ENCODE results near the gene SIM1. TPM values are rescaled to one million over a fixed set of nuclear protein-coding genes. Genes with fewer than 3 reads are reported as not detected.

Gene SIM1
- total RNA-seq, 1 experiment from 2014 or later: not detected

- POLR2A ChIA-PET: no interaction called here
- H3K27me3 ChIP-seq (ENCODE audit: control insufficient read depth, insufficient read depth, low read length): no peaks in the 10 kb centered on the region
- no peak; the same call in 1 of the 2 replicates for TF ChIP-seq TCF7L2 (IDR thresholded peaks at IDR 0.05; ENCODE audit: low read depth, low read length)
- TF ChIP-seq POLR2AphosphoS5 (IDR thresholded peaks at IDR 0.05; ENCODE audit: low read depth, low read length): no peak
- TF ChIP-seq SIN3A (IDR thresholded peaks at IDR 0.05; ENCODE audit: borderline replicate concordance, insufficient read depth, low read depth, low read length): no peak
- TF ChIP-seq REST (IDR thresholded peaks at IDR 0.05; ENCODE audit: insufficient read depth in 1 of 2, low read depth in 2 of 2, low read length in 1 of 2): no peak
- no peak for TF ChIP-seq CTCF (IDR thresholded peaks at IDR 0.05)
- no peaks in the 10 kb centered on the region for H3K36me3 ChIP-seq (ENCODE audit: control insufficient read depth, insufficient read depth, low read length)
- intact Hi-C loops (cut with micrococcal nuclease; ENCODE audit: unreplicated experiment): no loop called here
- in situ Hi-C loops (cut with HindIII; ENCODE audit: low pct_unique_long_range_greater_than_20kb, low sequenced_read_pairs): no loop called here
- DNase-seq (ENCODE audit: low read depth, low spot score) (peak; percentile 56), ATAC-seq (peak; percentile 89)
- no peaks in the 10 kb centered on the region for H3K9me3 ChIP-seq (ENCODE audit: control insufficient read depth, insufficient read depth, low read depth, low read length)
- no peaks in the 10 kb centered on the region for H3K4me1 ChIP-seq (ENCODE audit: control insufficient read depth, insufficient read depth, low read length)
- CTCF ChIA-PET: no interaction called here
- no peak overlapping the region for H3K4me3 ChIP-seq (ENCODE audit: low read depth in 2 of 2, low read length in 2 of 2)
- no peak overlapping the region; the same call in 1 of the 2 replicates for H3K27ac ChIP-seq (ENCODE audit: low read length)
- no TSS peak for BruUV-seq (replicated peaks)
Observed at GRCh38 chr6:100346203-100346602, 118.5 kb downstream of the SIM1 start.

- no TSS peak for BruUV-seq (replicated peaks)
- peak; percentile 61 for DNase-seq (ENCODE audit: low read depth, low spot score)
- POLR2A ChIA-PET: interaction anchor here (0.6 kb wide), 1 partner anchor 230 kb away, joined by 3 read pairs; no protein-coding TSS in a partner anchor
Observed at GRCh38 chr6:100344761-100345160, 120.0 kb downstream of the SIM1 start.

GRCh38 chr6:100344321-100344720, 120.4 kb downstream of the SIM1 start:
- no TSS peak for BruUV-seq (replicated peaks)
- Histone ChIP-seq H3K4me3 (ENCODE audit: low read depth in 2 of 2, low read length in 2 of 2) (no peak overlapping the region), H3K27me3 (ENCODE audit: control insufficient read depth, insufficient read depth, low read length) (no peaks in the 10 kb centered on the region), H3K9me3 (ENCODE audit: control insufficient read depth, insufficient read depth, low read depth, low read length) (no peaks in the 10 kb centered on the region), H3K27ac (ENCODE audit: low read length) (no peak overlapping the region), H3K36me3 (ENCODE audit: control insufficient read depth, insufficient read depth, low read length) (no peaks in the 10 kb centered on the region), H3K4me1 (ENCODE audit: control insufficient read depth, insufficient read depth, low read length) (no peaks in the 10 kb centered on the region)
- POLR2A ChIA-PET: interaction anchor here (0.6 kb wide), 1 partner anchor 229 kb away, joined by 3 read pairs; no protein-coding TSS in a partner anchor
- ATAC-seq (no peak), DNase-seq (ENCODE audit: low read depth, low spot score) (no peak)
- TF ChIP-seq TCF7L2 (IDR thresholded peaks at IDR 0.05; ENCODE audit: low read depth, low read length): no peak
- no peak for TF ChIP-seq CTCF (IDR thresholded peaks at IDR 0.05)
- no peak for TF ChIP-seq POLR2AphosphoS5 (IDR thresholded peaks at IDR 0.05; ENCODE audit: low read depth, low read length)
- no peak for TF ChIP-seq SIN3A (IDR thresholded peaks at IDR 0.05; ENCODE audit: borderline replicate concordance, insufficient read depth, low read depth, low read length)
- TF ChIP-seq REST (IDR thresholded peaks at IDR 0.05; ENCODE audit: insufficient read depth in 1 of 2, low read depth in 2 of 2, low read length in 1 of 2): no peak
- intact Hi-C loops (cut with micrococcal nuclease; ENCODE audit: unreplicated experiment): no loop called here
- in situ Hi-C loops (cut with HindIII; ENCODE audit: low pct_unique_long_range_greater_than_20kb, low sequenced_read_pairs): no loop called here
- CTCF ChIA-PET: no interaction called here

More at GRCh38 chr6:100344761-100345160, 120.0 kb downstream of the SIM1 start:
- intact Hi-C loops (cut with micrococcal nuclease; ENCODE audit: unreplicated experiment): no loop called here
- Histone ChIP-seq H3K4me1 (ENCODE audit: control insufficient read depth, insufficient read depth, low read length) (no peaks in the 10 kb centered on the region), H3K36me3 (ENCODE audit: control insufficient read depth, insufficient read depth, low read length) (no peaks in the 10 kb centered on the region), H3K27me3 (ENCODE audit: control insufficient read depth, insufficient read depth, low read length) (no peaks in the 10 kb centered on the region), H3K4me3 (ENCODE audit: low read depth in 2 of 2, low read length in 2 of 2) (no peak overlapping the region), H3K27ac (ENCODE audit: low read length) (no peak overlapping the region), H3K9me3 (ENCODE audit: control insufficient read depth, insufficient read depth, low read depth, low read length) (no peaks in the 10 kb centered on the region)
- ATAC-seq: no peak
- CTCF ChIA-PET: no interaction called here
- in situ Hi-C loops (cut with HindIII; ENCODE audit: low pct_unique_long_range_greater_than_20kb, low sequenced_read_pairs): no loop called here
- no peak for TF ChIP-seq SIN3A (IDR thresholded peaks at IDR 0.05; ENCODE audit: borderline replicate concordance, insufficient read depth, low read depth, low read length)

All from Panc1 (cell line).